HG03571 (cell line): ENCODE data around the gene YAE1.

Experiments
- ATAC-seq: cut with Tn5 transposase; IDR thresholded peaks from one replicate; pipeline ENCODE4 v1.9.1; 2021; ENCODE audit not compliant: unreplicated experiment

The YAE1 gene

DNA sequence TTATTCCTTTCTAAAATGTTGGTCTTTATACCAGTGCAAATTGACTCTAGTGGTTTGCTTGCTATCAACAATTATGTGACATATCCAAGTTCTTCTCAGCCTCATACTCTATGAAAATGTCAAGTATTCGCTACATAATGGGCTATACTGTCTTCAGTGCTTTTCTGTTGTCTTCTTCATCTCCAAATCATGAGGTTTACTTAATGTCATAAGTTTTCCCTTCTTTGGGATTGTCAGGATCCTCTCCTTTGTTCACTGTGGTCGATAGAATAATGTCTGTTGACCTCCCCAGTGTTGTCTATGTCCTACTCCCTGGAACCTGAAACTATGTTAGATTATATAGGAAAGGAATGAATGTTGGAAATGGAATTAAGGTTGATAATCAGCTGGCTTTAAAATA, 40.7 kb downstream of the YAE1 start:
- ATAC-seq, result no peak

- no peak for ATAC-seq
Measured at GRCh38 chr7:39607865-39608264, 41.7 kb downstream of the YAE1 start.

- no peak for ATAC-seq
Measured at GRCh38 chr7:39608278-39608677, 42.1 kb downstream of the YAE1 start.

DNA sequence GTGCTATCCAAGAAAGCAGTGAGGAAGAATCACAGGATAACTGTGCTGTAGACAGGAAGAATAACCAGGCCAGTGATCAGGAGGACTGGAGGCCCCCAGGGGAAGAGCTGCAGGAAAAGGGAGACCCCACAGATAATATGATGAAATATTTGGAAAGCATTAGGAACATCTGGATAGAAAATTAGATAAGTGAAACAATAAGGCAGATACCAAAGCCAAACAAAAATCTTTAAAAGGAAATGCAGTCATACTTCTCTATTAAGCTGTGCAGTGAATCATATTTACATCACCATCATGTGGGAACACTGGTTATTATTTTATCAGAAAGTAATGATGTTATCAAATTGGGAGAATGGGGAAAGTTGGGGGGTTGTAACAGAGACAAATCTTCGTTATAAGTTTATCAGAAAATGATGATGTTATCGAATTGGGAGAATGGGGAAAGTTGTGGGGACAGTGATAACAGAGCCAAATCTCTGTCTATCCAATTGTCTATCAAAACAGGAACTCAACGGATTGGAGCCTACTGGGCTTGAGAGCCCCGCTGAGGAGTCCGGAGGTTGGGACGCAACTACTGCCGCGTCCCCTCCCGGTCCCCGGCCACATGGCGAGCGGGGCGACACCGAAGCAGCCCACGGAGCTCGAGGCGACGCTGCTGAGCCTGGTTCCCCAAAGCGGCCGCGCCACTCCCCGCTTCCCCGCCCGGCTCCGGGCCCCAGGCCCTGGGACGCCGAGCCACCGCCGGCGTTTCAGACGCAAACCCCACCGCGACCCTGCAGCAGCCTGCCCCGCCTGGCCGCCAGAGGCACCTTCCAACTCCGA, 43.1 kb downstream of the YAE1 start:
- no peak for ATAC-seq

DNA sequence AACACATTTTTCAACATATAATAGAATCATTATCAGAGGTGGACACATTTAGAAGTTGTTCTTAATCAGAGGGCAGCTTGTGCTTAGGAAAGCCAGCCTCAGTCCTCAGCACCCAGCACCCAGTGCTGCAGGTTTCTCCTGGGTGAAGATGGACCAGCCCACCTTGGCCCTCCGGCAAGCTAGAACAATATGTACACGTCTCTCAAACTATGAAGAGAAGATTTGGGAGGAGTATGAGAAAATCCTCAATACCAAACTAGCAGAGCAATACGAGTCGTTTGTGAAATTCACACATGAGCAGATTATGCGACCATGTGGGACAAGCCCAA, 43.7 kb downstream of the YAE1 start:
- ATAC-seq, result no peak

GRCh38 chr7:39613577-39613976, 47.4 kb downstream of the YAE1 start:
- ATAC-seq, result no peak

DNA sequence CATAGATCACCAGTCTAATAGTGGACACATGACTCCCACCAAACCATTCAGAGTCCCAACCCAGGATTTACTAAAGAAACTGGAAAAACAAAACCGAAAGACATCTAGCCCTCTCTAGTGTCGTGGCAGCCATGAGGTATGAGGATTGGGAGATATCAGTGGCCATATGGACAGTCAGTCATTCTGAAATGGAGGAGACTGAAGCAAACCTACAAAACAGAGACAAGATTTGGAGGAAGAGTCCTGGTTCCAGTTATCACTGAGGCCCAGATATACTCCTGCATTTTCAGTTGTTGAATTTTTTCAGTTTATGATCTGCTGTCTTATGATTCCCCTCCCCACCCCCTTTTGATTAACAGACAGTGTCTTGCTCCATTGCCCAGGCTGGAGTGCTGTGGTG, 48.1 kb downstream of the YAE1 start:
- ATAC-seq, result no peak

DNA sequence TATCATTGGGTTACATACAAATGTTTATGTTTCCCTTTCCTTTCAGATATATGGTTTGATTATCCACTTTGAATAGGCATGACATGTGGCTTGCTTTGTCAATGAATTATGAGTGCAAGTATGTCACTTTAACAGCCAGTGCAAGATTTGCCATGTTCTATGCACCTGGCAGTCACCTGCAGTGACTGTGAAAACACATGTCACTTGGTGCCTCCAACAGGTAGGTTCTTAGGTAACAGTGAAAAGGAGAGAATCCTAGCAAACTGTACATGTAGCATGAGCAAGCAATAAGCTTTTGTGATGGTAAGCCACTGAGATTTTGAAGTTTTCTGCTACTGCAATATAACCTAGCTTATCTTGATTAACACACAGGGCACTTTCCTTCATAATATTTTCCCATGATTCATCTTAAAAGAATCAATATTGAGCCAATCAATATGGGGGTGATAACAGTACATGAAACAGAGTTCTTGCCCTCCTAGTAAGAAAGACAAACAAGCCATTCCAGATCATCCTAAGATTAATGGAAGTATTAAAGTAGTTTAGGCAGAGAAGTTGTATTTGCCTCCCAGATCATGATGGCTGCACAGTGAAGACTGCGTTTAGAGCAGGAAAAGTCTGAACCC, 49.3 kb downstream of the YAE1 start:
- no peak for ATAC-seq

DNA sequence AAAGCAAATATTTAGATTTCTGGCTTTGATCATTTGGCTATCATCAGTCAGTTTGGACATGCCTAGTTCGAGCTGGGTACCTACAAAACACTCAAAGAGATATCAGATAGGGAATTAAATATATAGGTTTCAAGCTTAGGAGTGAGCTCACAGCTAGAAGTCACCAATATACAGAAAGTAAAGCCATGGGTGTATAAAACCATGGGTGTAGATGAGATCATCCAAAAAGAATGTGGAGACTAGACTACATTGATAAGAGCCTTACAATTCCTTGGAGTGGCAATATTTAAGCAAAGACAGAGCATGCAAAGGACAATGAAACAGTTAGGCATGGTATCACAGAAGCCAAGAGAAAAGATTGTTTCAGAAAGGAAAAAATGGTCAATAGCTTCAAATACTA, 49.9 kb downstream of the YAE1 start:
- ATAC-seq, result no peak

- no peak for ATAC-seq
Measured at GRCh38 chr7:39617005-39617404, 50.8 kb downstream of the YAE1 start.

- ATAC-seq, result no peak
Measured at GRCh38 chr7:39618868-39619267, 52.7 kb downstream of the YAE1 start.

GRCh38 chr7:39620486-39620885, 54.3 kb downstream of the YAE1 start:
- no peak for ATAC-seq

DNA sequence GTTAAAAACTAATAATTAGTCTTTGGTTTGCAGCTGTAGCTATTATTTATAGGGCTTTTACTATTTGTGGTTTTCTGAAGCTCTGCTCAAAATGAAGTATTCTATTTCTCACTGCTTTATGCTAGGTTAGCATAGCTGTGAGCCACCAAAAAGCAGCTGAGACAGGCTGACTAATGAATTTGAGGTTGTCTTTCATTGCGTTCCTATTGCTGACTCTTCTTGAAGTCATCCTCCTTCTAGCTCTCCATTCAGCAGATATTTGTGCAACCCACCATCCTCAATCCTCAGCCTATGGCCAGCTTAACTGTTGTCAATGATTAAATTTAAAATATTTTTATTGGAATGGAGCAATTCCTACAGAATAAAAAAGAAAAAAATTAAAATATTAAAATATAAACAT, 55.1 kb downstream of the YAE1 start:
- ATAC-seq, result no peak

GRCh38 chr7:39621784-39622411, 55.7 kb downstream of the YAE1 start:
- no peak for ATAC-seq
